ENCODE results near the gene MRPL14.

Gene MRPL14

DNA sequence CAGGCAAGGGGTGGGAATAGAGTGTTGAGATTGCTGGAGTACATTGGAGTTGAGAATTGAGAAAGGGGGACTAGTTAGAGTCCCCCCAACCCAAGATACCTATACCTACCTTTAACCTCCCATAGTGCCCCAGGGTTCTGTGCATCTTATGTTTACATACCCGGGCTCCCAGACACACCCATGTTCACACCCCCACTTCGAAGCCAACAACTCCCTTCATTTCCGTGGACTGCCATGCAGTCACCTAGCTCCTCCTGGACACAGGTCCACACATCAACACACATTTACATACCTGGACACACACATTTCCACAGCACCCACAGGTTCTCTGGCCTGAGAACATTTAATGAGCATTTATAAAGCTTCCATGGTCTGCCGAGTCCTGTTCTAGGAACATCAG, 5.2 kb upstream of the MRPL14 start:
- DNase-seq = no peak
- TF ChIP-seq, protein P1, sequence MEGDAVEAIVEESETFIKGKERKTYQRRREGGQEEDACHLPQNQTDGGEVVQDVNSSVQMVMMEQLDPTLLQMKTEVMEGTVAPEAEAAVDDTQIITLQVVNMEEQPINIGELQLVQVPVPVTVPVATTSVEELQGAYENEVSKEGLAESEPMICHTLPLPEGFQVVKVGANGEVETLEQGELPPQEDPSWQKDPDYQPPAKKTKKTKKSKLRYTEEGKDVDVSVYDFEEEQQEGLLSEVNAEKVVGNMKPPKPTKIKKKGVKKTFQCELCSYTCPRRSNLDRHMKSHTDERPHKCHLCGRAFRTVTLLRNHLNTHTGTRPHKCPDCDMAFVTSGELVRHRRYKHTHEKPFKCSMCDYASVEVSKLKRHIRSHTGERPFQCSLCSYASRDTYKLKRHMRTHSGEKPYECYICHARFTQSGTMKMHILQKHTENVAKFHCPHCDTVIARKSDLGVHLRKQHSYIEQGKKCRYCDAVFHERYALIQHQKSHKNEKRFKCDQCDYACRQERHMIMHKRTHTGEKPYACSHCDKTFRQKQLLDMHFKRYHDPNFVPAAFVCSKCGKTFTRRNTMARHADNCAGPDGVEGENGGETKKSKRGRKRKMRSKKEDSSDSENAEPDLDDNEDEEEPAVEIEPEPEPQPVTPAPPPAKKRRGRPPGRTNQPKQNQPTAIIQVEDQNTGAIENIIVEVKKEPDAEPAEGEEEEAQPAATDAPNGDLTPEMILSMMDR (IDR thresholded peaks at IDR 0.05) = no peak
- H3K9me3 Mint-ChIP-seq = no peaks in the 10 kb centered on the region
- peaks cover 14% of the 10 kb centered on the region for H3K27me3 Mint-ChIP-seq (ENCODE audit: low read depth, poor library complexity)
- peaks cover 6% of the 10 kb centered on the region for H3K36me3 Mint-ChIP-seq (ENCODE audit: low read depth)
- H3K4me3 Mint-ChIP-seq = no peak overlapping the region
- H3K4me1 Mint-ChIP-seq = peaks cover 54% of the 10 kb centered on the region
- H3K27ac Mint-ChIP-seq = peak overlapping the region; percentile 58

DNA sequence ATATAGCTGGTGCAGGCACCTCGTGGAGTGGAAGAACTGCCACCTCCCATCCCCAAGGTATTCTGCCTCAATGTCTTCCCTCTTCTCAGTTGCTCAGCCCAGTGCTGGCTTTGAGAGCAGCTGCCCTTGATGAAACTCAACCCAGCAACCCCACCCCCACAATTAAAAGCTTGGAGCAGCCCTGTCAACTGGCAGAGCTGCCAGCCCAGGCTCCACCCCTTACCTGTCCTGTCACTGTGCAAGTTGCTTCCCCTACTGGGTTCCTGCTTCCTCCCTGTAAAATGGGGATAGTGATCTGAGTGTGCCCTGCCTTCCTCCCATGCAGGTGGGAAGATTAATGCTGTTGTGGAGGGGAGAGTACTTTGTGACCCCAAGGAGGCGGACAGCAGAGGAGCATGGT, 4.6 kb upstream of the MRPL14 start:
- H3K36me3 Mint-ChIP-seq (ENCODE audit: low read depth) = no peaks in the 10 kb centered on the region
- no peak for DNase-seq
- TF ChIP-seq, protein P1 (IDR thresholded peaks at IDR 0.05) = no peak
- H3K4me3 Mint-ChIP-seq = peak overlapping the region; percentile 3
- no peak overlapping the region for H3K27ac Mint-ChIP-seq
- H3K27me3 Mint-ChIP-seq (ENCODE audit: low read depth, poor library complexity) = peaks cover 14% of the 10 kb centered on the region
- H3K4me1 Mint-ChIP-seq = peaks cover 54% of the 10 kb centered on the region
- no peaks in the 10 kb centered on the region for H3K9me3 Mint-ChIP-seq

DNA sequence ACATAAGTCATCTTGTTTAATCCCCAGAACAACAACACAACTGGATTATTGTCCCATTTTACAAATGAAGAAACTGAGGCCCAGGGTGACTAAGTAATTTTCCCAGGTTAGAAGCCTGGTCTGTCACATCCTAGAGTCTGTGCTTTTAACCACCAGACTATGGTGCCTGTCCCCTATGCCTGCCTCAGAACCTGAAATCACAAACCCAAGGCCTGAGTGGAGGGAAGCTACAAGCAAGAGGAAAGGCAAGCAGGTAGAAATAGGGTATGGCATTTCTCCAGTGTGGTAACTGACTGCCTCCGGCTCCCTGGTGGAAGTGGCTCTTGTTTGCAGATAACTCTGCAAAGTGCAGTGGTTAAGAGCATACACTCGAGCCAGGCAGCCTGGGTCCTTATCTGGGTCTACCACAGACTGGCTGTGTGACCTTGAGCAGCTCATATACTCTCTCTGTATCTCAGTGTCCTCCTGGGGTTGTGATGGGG, 2.6 kb upstream of the MRPL14 start:
- Mint-ChIP-seq H3K27me3 (ENCODE audit: low read depth, poor library complexity) (peaks cover 14% of the 10 kb centered on the region), H3K9me3 (no peaks in the 10 kb centered on the region), H3K27ac (no peak overlapping the region), H3K4me3 (peak overlapping the region; percentile 69), H3K36me3 (ENCODE audit: low read depth) (peaks cover 5% of the 10 kb centered on the region), H3K4me1 (peaks cover 56% of the 10 kb centered on the region)
- TF ChIP-seq, protein P1 (IDR thresholded peaks at IDR 0.05) = no peak
- no peak for DNase-seq

DNA sequence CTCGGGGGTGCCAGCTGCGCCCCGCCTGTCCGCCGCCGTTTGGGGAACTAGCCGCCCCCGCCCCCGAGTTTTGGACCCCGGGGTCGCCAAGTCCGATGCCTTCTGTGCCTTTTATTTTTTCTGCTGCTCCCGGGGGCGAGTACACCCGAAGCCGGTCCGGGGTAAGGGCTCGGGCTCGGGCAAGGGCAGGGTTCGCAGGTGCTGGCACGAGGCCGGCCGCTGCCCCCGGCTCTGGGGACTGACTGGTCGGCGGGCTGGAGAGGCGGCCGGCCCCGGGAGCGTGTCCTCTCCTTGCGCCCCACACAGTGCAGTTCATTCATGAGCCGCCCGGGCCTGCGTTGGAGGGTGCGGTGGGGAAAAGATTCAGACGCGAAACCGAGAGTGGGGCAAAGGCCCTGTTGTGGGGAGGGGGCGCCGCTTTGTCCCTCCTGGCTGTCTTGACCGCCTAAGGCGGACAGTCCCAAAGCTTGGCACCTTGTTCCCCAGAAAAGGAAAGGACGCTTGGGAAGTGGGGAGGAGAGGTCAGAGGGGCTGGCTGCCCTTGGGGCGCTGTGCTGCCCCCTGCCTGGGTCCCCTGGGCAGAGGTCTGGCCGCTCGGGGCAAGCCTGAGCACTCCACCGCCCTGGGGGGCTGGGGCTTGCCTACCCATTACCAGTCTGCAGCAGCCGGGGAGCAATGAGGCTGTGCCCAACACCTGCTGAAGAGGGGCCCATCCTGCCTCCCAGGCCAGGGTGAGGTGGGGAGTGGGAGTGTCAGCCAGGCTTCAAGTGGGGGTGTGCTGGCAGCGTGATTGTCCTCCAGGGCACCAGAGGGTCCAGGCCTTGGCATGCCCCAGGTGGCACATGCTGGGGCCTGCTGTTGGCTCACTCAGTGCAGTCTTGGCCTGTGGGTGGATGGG, 1.0 kb upstream of the MRPL14 start:
- no peaks in the 10 kb centered on the region for H3K9me3 Mint-ChIP-seq
- H3K4me1 Mint-ChIP-seq = peaks cover 56% of the 10 kb centered on the region
- peak; percentile 54 for DNase-seq
- peak overlapping the region; percentile 84 for H3K4me3 Mint-ChIP-seq
- peaks cover 14% of the 10 kb centered on the region for H3K27me3 Mint-ChIP-seq (ENCODE audit: low read depth, poor library complexity)
- TF ChIP-seq, protein P1 (IDR thresholded peaks at IDR 0.05) = no peak
- H3K36me3 Mint-ChIP-seq (ENCODE audit: low read depth) = peaks cover 14% of the 10 kb centered on the region
- no peak overlapping the region for H3K27ac Mint-ChIP-seq

DNA sequence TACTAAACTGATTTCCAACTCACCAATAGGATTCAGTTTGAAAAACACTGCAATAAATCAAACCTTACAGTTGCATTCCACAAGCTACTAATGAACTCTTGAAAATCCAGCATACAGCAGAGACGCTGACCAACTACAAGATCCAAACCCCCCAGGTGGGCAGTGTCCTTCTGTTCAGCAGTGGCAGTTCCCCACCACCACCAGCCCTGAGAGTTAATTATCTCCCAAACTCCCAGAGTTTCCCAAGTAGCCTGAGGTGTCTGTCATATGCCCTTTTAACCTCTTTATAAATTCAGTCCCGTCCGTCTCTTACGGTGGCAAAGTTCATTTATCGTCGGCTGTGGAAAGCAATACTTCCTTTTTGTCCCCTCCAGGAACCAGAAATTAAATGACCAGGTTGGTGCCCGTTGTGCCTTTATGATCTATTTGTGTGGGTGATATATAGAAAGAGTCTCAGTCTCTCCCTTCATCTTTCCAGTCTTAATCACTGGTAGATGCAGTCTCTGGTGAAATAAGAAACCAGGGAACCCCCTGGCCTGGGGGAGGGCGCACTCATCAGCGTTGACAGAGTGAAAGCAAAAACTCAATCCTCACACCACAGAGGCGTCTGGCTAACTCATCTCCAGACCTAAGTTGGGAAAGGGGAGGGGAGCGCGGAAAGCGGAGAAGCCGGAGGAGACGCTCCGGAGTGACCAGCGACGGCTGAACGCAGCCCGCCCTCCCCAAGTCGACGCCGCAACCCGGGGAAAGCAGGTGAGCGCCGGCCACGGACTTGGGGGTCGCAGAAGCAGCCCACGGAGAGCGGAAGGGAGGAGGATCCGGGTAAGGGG, 717 bp downstream of the MRPL14 start:
- Mint-ChIP-seq H3K27ac (peak overlapping the region; percentile 94), H3K27me3 (ENCODE audit: low read depth, poor library complexity) (peaks cover 14% of the 10 kb centered on the region), H3K4me3 (peak overlapping the region; percentile 93), H3K36me3 (ENCODE audit: low read depth) (peaks cover 14% of the 10 kb centered on the region), H3K4me1 (peaks cover 53% of the 10 kb centered on the region), H3K9me3 (no peaks in the 10 kb centered on the region)
- TF ChIP-seq, protein P1 (IDR thresholded peaks at IDR 0.05) = no peak
- peak; percentile 65 for DNase-seq
